GM19463 (cell line): ENCODE measurements around the gene WNT3.
"Not testable (repeated sequence)": the region's sequence is repeated elsewhere in the genome, so short reads cannot be mapped to it uniquely, and the experiment has no call there.

ENCODE experiments used
- ATAC-seq: cut with Tn5 transposase; IDR thresholded peaks from one replicate; pipeline ENCODE4 v1.9.1; 2021; ENCODE audit warnings: mild to moderate bottlenecking, moderate library complexity; ENCODE audit not compliant: unreplicated experiment

WNT3 gene

DNA sequence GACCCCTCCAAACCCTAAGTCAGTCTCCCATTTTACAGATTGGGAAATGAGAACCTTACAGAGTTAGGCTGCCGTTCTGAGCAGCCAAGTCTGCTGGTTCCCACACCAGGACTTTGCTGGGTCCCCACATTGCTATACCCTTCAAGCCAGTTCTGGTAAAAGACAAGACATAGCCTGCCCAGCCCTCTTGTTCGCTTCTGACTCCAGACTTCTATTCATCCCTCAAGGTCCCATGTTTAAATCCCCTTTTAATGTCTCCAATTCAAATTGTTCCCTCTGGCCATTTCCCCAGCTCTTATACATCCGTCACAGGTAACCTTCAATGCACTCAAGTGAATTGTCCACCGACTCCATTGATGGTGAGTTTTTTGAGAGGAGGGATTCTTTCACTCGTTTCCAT, 30.2 kb downstream of the WNT3 start:
- ATAC-seq, result no peak

DNA sequence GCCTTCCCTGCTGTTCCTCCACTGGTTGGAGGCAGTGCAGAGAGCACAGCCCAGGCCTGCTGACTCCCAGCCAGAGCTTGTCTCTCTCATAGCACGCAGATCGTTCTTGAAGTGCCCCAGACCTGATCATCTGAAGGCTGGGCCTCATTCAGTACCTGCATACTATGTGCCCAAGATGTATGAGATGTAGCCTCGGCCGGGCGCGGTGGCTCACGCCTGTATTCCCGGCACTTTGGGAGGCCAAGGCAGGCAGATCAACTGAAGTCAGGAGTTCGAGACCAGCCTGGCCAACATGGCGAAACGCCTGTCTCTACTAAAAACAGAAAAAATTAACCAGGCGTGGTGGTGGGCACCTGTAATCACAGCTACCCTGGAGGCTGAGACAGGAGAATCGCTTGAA, 31.0 kb downstream of the WNT3 start:
- ATAC-seq, result no peak

DNA sequence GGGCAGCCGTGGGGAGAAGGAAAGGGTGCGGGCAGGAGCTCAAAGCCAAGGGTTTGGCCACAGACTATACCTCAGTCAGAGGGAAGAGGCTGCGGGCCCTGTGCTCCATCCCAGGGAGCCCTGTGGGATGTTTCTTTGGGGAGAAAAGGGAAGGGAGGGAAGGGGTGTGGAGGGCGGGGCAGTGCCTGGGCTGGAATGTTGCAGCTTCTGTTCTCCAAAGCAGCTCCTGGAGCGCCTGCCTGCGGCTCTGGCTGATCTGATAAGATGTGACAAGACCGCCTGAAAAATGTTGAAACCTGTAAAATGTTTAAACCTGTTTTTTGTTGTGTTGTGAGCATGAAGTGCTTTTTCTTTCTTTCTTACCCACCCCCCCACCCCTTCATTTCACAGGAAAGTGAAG, 32.8 kb downstream of the WNT3 start:
- ATAC-seq, result no peak

DNA sequence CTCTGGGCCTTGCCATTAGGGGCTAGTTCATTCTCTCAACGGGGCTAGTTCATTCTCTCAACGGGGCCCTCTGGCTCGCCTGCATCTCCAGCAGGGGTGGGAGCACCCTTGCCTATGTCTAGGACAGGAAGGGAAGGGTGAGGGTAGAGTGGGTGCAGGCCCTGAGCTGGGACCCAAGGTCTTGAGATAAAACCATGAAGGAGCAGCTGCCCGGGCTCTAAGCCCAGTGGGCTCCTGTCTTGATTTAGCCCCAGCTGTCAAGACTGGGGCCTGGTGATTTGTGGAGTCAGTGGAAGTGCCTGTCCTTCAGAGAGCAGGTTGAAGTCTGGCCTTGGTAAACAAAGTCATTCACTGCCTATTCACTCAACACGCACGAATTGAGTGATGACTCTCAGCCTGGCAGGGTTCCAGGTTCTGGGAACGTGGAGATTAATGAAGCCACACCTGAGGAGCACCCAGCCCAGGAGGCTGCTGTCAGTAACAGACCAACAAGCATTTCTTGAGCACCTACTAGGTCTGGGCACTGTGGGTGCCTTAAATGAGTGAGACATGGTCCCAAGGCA, 35.4 kb downstream of the WNT3 start:
- no peak for ATAC-seq

DNA sequence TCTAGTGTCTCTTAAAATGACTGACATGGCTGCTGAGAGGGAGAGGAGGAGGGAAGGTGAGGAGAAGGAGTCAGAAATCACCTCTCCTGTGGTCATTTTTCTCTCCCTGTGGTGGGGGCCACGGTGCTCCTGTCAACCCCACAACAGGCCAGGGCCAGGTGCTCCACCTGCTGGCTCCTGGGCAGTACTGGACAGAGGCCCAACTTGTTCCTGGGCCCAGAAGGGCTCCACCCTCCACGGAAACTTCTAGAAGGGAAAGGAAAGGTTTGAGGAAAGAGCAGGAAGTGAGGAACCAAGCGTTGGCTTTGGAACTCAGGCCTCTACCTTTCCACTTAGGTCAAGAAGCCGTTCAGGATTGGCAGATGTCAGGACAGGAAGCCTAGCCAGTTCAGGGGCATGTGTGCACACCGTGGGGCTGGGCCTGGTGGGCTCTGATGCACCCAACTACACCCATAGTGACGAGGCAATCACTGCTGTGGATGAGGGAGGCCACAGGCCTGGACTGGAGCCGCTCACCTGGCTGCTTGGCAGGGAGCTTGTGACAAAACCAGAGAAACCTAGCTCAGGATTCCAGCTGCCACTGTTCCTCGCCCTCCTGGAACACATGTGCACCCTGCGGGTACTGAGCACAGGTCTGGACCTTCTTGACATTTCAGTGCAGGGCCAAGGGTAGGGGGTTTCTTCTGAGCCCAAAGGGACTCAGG, 36.1 kb downstream of the WNT3 start:
- no peak for ATAC-seq

DNA sequence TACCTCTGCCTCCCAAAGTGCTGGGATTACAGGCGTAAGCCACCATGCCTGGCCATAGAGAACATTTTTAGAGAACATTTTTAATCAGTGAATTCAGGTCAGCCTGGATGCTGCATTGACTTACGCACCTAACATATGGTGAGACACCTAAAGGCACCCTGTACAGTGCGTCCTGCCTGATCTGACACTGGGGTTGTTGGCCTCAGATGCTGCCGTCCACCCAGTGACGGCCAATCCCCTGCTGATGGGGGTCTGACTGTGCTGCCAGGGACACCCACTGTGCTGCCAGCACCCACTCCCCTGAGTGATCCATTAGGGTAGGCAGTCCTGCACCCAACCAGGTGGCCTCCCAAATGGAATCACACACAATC, 38.5 kb downstream of the WNT3 start:
- no peak for ATAC-seq

DNA sequence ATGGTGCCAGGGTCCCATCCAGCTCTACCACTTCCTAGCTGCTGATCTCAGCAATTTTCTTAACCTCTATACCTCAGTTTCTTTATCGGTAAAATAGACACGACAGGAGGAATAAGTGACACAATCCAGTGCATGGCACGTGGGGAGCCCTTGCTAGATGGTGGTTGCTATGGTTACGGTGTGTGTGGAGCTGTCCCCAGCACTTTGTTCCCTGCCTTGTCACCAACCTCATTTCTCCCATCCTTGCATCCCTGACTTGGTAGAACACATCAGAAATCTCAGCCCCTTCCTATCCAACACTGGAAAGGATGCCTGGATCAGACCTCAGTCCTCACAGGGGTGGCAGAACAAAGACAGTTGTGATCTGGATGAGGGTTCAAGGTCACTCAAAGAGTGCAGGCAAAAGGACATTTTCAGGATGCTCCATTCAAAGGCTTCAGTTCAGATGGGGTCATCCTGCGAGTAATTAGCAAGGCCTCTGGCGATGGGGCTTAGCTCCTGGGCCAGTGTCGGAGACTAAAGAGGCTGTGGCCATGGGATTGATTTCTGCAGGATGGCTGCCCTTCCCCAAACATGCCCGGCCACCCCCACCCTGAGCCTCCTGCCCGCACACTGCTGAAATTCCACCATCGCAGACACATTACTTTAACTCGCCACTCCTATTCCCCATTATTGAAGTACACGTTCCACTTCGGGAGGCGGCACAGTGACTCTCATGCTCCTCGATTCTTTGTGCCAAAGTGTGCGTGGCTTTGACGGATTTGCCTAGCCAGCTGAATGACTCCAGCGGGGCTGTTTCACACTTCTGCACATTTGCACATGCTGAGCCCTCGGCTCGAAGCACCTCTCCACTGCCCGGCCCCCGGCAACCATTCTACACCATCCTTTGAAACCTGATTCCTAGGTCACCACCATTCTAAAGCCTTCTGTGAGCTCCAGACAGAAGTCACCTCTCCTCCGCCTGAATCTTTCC, 40.3 kb downstream of the WNT3 start:
- ATAC-seq, result no peak

DNA sequence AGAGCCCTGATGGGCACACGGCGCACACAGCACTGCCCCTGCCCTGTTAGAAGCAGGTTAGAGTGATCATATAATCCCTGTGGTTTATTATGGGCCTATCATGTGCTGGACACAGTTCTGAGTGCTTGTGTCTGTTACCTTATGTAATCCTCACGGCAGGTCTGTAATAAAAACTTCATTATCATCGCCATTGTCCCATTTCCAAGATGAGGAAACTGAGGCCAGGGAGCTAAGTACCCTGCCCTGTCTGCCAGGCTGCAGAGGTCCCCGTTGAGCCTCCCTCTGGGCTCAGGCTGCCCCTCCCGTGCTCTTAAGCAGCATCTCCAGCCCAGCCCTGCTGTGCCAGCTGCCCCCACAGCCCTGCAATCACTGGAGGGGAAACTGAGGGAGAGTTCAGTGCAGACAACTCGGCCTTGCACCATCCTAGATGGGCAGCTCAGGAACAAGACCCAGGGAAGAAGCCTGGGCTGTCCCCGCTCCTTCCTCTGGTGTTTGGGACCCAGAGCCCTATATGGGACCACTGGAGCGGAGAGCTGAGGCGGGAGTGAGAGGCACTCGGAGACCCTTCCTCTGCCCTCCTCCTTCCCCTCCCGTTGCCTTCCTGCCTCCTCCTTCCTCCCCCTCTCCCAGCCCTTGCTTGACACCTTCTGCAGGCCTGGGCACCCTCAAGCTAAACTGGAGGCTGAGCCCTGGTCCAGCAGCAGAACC, 42.0 kb downstream of the WNT3 start:
- ATAC-seq, result no peak

DNA sequence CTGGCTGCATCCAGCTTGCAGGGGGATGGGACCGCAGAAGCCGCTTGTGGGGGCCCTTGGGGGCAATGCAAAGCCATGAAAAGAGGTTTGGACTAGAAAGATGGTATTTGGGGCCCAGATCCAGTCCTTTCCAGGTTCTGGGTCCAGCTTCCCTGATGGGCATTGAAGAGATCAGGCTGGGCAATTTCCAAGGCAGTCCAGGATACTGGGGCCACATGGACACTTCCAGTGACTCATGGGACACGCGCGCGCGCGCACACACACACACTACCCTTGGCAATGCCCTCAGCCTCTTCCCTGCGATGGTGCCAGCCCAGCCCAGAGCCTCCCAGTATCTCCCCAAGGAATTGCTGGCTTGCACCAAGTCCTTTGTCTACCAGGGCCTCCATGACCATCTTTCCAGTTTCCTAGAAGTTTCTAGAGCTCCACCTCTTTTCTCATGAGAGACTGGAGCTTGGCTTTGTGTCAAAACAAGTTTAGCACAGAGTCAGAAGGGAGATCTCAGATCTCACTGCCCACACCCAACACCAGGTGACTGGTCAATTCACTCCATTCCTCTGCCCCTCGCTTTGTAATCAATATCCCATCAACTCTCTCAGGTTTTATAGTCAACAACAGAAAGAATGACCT, 44.3 kb downstream of the WNT3 start:
- no peak for ATAC-seq

DNA sequence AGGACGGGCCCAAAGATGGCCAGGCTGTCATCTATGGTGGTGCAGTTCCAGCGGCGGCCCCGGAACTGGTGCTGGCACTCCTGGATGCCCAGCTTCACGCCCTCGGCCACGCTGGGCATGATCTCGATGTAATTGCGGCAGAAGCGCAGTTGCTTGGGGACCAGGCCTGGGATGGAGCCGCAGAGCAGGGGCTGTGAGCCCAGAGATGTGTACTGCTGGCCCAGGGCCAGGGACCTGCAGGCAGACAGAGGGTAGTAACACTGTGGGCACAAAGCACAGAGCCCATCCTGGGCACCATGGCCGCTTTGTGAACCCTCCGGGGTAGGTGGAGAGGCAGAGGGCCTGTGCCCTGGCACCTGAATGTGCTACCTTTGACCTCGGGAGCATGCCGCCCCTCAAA, 44.8 kb downstream of the WNT3 start:
- ATAC-seq, result no peak

DNA sequence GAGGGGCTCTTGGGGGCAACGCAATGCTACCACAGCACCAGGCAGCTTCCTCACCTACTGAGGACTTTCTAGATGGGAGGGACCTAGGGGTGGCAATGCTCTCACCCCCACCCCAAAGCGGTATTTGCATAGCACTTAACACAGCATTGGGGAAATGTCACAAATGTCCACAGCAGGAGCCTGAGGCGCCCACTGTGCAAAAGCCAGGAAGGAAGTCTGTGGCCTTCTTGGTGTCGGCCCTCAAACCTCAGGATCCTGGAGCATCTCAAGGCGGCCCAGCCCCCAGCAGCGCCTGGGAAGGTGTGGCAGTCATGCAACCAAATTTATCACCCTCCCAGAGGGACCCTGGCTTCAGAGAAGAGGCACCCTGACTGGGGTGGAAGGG, 45.3 kb downstream of the WNT3 start:
- no peak for ATAC-seq

DNA sequence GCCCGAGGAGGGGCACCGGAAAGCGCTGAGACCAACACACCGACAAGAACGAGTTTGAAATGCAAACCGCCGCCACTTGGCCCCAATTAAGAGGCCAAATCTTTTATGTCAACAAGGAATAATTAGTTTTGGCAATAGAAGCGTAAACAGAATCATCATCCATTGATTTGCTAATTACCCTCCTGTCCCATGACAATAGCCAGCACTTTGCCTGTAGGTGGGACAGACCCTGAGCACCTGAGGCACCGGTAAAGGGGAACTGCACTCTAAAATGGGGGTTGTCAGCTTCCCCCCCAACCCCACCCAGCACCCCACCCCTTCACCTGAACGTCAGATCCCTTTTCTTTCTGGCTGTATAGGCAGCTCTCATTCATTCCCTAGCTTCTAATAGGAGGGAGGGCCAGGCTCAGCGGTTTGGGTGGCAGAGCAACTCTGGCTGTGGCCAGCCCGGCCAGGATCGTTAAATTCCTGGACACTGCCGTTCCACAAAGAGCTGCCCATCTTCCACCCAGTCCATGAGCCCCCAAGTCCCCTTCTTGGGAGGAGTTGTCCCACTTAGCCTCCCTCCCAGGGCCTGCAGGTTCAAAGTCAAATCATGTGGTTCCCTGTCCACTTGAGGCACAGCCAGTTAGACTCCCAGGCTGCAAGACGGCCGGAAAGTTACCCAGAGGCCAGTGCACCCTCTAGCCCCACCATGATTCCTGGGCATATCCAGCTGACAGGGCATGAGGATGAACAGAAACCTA, 45.8 kb downstream of the WNT3 start:
- no peak for ATAC-seq

DNA sequence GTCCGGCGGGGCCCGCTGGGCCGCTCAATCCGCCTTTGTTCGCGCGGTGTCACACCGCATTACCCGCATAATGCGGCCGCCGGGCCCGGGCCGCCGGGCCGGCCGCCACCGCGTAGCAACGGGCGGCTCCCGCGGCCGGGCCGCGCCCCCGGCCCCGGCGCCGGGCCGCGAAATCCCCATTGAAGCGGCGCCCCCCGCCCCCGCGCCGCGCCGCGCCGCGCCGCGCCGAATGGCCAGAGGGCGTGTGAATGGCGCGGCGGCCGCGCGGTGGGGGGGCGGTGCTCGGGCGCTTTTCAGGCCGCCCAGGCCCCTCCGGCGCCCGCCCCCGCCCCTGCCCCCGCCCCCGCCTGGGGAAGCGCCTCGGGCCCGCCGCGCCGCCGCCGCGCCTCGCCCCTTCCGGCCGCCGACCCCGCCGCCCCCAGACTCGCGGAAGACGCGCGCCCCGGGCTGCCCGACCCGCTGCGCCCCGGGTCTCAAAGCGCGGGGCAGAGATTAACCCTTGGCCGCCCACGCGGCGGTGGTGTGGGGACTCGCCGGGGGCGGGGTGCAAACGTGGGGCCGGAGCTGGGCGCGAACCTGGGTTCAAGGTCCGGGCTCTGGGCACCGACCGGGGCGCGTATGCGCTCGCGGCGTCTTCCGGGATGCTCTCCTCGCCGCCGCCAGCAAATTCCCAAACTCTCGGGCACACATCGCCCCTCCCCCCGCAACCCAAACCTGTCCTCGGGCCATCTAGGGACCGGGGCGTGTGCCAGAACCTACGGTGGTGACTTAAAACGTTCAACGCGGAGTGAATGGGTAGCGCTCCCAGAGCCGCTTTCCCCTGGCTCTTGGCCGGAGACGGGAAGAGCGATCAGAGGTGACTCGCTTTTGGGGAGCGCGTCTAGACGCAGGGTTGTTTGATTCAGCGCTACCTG, 46.7 kb downstream of the WNT3 start:
- ATAC-seq, result no peak

DNA sequence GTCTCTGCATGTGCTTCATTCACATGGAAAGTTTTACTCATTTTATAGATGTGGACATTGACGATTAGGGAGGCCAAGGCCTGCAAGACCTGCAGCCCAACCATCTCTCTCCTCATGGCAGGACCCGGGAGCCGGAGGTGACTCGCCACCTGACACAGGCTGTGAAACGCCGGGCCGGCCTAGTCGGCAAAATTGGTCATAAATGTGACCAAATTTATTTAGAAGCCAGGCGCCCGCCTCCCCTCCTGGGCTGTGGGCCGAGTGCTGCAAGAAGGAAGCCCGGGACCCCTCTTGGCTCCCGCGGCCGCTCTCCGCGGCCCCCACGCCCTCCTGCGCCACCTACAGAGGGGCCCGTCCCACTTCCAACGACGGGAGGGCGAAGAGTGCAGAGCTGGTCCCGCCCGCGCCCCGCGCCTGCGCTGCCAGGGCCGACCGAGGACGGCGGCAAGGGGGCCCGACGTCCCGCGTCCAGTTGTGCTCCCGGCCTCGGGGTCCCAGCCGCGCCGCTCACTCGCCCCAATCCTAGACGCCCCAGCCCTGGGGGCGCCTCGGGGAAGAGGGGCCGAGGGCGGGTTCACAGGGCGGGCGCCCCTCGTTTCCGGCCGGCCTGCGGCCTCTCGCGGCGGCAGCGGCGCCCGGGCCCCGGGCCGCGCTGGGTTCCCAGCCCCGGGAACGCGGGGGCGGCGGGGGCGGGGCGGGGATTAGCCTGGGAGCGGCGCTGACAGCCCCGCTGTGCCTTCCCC, 47.5 kb downstream of the WNT3 start:
- ATAC-seq, result no peak

DNA sequence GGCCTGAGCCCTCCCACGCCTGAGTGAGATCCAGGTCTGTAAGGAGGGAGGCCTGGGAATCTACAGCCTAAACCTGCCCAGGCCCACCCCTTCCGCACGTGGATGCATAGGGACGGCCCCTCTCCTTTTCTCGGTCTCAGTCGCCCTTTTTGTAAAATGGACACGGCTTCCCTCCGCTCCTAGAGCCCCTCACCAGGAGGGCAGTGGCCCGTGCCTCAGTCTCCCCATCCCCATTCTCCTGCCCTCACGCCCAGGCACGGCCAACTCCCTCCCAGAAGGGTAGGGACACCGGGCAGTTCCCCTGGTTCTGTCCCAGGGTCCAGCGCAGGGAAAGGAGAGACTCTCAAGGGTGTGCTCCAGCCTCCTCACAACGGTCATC, 48.1 kb downstream of the WNT3 start:
- ATAC-seq, result no peak

DNA sequence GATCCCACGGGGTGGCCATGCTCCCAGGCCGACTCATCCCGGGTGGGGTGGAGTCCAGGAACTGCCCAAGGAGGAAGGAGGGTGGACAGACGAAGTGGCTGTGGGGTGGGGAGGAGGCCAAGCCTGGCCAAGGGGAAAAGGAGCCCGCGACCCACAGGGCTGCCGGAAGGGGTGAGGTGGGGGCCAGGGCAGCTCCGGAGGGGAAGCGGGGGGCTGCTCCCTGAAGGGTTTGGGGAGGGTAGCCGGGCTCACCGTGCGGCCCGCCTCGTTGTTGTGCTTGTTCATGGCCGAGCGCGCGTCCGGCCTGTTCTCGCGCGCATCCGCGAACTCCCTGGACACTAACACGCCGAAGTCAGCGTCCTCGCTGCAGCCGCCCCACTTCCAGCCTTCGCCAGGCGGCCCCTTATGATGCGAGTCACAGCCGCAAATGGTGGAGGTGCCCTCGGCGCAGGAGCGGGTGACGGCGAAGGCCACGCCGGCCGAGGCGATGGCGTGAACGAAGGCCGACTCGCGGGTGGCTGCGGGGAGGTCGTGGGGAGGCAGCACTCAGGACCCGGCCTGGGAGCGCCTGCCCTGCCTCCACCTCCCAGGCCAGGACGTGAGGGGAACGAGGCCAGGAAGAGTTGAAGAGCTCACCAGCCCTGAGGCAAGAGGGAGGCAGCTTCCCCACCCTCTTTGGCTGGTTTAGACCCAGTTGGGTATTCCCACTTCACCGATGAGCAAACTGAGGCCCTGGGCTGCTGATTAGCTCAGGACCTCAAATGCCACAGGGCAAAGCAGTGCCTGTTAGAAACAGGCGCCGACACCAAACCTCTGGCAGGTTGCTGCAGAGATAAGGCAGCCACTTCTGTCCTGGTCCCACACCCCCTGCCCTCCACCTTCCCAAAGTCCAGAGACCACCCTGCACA, 48.7 kb downstream of the WNT3 start:
- ATAC-seq, result no peak

DNA sequence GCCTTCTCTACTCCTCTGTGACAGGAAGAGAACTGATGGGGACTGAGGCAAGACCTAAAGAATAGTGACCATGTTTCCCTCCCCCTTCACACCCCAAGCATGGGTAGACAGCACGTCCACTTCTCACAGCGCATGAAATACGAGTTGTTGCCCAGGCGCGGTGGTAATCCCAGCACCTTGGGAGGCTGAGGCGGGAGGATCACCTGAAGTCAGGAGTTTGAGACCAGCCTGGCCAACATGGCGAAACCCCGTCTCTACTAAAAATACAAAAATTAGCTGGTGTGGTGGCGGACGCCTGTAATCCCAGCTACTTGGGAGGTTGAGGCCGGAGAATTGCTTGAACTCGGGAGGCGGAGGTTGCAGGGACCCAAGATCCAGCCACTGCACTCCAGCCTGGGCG, 49.6 kb downstream of the WNT3 start:
- ATAC-seq, result not testable (repeated sequence)

DNA sequence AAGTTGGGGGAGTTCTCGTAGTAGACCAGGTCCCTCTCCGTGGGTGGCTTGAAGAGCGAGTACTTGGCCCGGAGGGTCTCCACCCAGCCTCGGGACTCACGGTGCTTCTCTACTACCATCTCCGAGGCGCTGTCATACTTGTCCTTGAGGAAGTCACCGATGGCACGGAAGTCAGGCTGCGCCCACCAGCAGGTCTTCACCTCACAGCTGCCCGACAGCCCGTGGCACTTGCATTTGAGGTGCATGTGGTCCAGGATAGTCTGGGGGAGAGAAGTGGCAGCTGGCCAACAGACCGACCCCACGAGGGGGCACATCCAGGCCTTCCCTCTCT, 50.0 kb downstream of the WNT3 start:
- ATAC-seq, result no peak
